GM18951 (cell line): ENCODE results near the gene SPESP1.
"Not testable (repeated sequence)": the region's sequence is repeated elsewhere in the genome, so short reads cannot be mapped to it uniquely, and the experiment has no call there.

Experiments used
- POLR2A ChIP-seq: IDR thresholded peaks from 4 replicates; pipeline ENCODE4 v1.6.1; 2011; ENCODE audit warnings: mild to moderate bottlenecking; ENCODE audit not compliant: insufficient read length, insufficient read depth; ENCODE audit errors: extremely low read depth
- in situ Hi-C: fragments of 300-500 bp; cut with MboI; formaldehyde crosslinking; loops from one replicate; pipeline ENCODE4 v1.12.0; 2022; ENCODE audit warnings: low sequenced_read_pairs, mixed read lengths, inconsistent platforms; ENCODE audit not compliant: unreplicated experiment

Gene SPESP1

GRCh38 chr15:68924866-68925560, 5.3 kb upstream of the SPESP1 start:
- no peak for TF ChIP-seq POLR2A
- in situ Hi-C loops, result no loop called here

GRCh38 chr15:68933001-68933400, 2.7 kb downstream of the SPESP1 start:
- no peak for TF ChIP-seq POLR2A
- in situ Hi-C loops, result no loop called here

- no peak for TF ChIP-seq POLR2A
- in situ Hi-C loops, result no loop called here
These were observed 4.0 kb downstream of the SPESP1 start for GRCh38 chr15:68934341-68934740.

- in situ Hi-C loops, result no loop called here
- no peak for TF ChIP-seq POLR2A
These were observed 5.1 kb downstream of the SPESP1 start for GRCh38 chr15:68935400-68935937.

- no peak for TF ChIP-seq POLR2A
- in situ Hi-C loops, result no loop called here
These were observed 9.2 kb downstream of the SPESP1 start for GRCh38 chr15:68939501-68939900.

GRCh38 chr15:68951813-68952212, 21.5 kb downstream of the SPESP1 start:
- in situ Hi-C loops, result no loop called here

GRCh38 chr15:68957696-68958095, 27.4 kb downstream of the SPESP1 start:
- in situ Hi-C loops, result no loop called here
- TF ChIP-seq POLR2A, result no peak

More at GRCh38 chr15:68951813-68952212, 21.5 kb downstream of the SPESP1 start:
- TF ChIP-seq POLR2A, result no peak

GRCh38 chr15:68958597-68958996, 28.3 kb downstream of the SPESP1 start:
- in situ Hi-C loops, result no loop called here

GRCh38 chr15:68962465-68962864, 32.1 kb downstream of the SPESP1 start:
- TF ChIP-seq POLR2A, result no peak
- in situ Hi-C loops, result no loop called here

More at GRCh38 chr15:68958597-68958996, 28.3 kb downstream of the SPESP1 start:
- TF ChIP-seq POLR2A, result no peak

GRCh38 chr15:68963719-68964118, 33.4 kb downstream of the SPESP1 start:
- in situ Hi-C loops, result not testable (repeated sequence)

- in situ Hi-C loops, result no loop called here
- TF ChIP-seq POLR2A, result no peak
These were observed 36.7 kb downstream of the SPESP1 start for GRCh38 chr15:68966996-68967395.

GRCh38 chr15:68967948-68968347, 37.6 kb downstream of the SPESP1 start:
- no peak for TF ChIP-seq POLR2A
- in situ Hi-C loops, result no loop called here

GRCh38 chr15:68969298-68969697, 39.0 kb downstream of the SPESP1 start:
- no peak for TF ChIP-seq POLR2A

GRCh38 chr15:68972201-68973065, 42.1 kb downstream of the SPESP1 start:
- in situ Hi-C loops, result no loop called here
- no peak for TF ChIP-seq POLR2A

More at GRCh38 chr15:68969298-68969697, 39.0 kb downstream of the SPESP1 start:
- in situ Hi-C loops, result no loop called here

GRCh38 chr15:68975651-68976160, 45.4 kb downstream of the SPESP1 start:
- in situ Hi-C loops, result not testable (repeated sequence)

GRCh38 chr15:68977426-68977825, 47.1 kb downstream of the SPESP1 start:
- in situ Hi-C loops, result not testable (repeated sequence)
